GM21723 (cell line): Measurements from ENCODE around the gene RPTOR.

Experiments
- ATAC-seq: cut with Tn5 transposase; IDR thresholded peaks from one replicate; pipeline ENCODE4 v1.9.1; 2021; ENCODE audit warnings: mild to moderate bottlenecking, moderate library complexity; ENCODE audit not compliant: unreplicated experiment

The RPTOR gene

DNA sequence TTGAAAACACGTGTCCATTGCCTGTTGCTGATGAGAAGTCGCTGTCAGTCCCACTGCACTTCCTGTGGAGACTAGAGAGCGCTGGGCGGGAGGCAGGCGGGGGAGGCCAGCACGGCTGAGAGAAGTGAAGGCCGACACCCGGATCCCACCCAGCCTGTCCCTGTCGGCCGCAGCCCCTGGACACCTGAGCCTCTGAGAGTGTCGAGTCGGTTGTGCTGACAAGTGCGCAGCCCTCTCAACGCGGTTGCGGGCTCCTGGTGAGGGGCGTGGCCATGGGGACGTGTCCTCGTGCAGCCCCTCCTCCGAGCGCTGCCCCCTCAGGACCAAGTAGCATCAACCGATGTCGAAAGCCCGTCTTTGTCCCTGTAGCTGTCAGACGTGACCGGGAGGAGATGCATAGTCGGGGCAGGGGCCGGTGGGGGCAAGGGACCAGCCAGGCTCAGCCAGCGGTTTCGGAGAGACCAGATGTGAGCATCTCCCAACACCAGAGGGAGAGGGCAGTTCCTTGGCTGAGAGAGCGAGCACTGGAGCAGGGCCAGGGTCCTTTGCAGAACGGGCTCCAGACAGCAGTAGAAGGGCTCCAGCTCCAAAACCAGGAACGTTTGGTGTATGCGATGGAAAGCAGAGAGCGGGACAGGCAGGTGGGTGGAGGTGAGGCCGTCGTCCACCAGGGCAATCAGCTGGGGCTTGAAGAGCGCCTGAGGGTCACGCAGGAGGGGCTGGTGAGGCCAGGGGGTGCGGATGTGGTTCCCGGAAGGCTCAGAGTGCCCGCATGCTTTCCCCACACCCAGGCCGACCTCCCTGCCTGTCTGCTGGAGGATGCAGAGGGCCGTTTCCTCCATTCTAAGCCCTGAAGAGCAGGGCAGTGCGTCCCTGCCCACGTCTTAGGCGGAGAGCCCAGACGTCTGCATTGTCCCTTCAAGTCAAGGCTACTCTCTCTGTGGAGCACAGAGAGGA lies 403.7 kb downstream of the RPTOR start:
- no peak for ATAC-seq

DNA sequence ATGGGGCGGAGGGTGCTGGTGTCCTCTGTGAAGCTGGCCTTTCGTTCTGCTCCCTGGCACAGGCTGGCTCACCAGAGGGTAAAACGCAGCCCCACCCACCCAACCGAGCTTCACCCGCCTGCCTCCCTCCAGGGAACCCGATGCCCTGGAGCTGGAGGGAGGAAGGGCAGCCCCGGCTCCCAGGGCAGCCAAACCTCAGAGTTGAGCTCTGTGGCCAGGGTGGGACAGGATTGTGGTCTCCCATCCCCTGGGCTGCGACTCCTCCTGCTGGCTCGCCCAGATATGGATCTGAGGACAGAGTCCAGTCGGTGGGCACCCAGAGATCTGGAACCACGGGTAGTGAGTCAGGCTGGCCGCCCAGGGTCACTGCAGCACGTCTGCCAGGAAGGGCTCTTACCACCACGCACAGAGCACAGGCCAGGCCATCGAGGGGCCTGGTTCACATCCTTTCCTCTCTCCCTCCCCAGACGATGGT lies 404.4 kb downstream of the RPTOR start:
- no peak for ATAC-seq

DNA sequence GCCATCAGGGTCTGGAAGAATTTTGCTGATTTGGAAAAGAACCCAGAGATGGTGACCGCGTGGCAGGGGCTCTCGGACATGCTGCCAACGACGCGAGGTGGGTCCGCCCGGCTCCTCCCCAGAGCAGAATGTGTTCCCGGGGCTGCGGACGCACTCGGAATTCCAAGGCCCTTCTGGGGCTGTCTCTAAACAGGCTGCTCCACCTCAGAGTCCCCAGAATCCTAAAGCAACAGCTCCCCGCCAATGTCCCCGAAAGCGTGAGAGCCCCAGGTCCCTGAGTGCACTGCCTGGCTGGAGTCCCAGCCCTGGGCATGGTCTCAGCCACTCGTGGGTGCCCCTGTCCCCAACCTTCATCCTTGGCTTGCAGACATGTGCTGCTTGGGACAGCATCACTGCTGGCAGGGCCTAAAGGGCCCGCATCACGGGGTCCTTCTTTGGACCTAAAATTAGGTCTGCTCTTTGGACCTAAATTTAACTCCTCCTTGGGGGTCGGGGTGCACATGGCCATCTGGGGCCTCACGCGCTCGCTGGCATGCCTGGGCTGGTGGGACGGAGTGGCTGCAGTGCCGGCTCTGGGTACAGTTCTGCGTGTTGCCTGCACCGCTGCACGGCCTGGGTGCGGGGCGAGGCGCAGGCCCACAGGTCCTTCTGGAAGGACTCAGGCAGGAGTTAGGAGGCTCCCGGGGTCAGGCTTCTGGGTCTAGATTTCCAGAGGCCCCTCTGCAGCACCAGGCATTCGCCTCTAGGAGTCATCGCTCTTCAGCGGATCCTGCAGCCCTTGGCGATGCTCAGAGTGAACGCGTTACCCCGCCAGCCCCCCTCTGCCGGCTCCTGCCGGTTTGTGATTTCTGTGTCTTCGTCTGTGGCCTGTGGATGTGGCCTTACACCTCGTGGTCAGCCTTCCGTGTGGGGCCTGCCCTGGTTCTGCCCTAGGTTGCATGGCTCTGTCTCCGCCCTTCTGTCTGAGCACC lies 405.1 kb downstream of the RPTOR start:
- ATAC-seq = no peak

DNA sequence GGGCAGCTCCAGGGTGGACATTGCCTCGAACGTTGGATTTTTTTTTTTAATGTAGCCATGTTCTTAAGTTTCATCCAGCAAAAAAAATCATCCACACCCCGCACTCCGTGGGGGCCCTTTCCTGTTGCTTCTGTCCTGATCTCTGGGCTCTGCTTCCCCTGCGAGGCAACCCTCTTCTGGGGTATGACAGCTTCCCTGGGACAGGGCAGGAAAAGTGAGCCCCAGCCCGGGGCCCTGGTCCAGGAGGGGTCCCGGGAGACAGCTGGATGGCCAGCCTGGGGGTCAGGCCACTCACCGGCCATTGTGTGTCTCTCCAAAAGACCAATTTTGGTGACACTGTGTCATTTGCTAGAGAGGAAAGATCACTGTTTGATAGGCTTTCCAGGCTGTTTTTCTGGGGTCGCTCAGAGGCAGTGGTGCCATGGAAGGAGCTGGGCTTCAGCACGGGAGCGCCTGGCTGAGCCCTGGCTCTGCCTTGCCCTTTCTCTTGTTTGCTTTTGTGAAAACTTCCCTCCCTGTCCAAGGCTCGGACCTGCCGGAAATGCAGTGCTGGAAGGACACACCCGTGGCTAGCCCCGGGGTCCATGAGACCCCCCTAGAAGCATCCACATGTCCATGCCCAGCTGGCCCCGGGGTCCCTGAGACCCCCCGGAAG lies 406.0 kb downstream of the RPTOR start:
- ATAC-seq = no peak

DNA sequence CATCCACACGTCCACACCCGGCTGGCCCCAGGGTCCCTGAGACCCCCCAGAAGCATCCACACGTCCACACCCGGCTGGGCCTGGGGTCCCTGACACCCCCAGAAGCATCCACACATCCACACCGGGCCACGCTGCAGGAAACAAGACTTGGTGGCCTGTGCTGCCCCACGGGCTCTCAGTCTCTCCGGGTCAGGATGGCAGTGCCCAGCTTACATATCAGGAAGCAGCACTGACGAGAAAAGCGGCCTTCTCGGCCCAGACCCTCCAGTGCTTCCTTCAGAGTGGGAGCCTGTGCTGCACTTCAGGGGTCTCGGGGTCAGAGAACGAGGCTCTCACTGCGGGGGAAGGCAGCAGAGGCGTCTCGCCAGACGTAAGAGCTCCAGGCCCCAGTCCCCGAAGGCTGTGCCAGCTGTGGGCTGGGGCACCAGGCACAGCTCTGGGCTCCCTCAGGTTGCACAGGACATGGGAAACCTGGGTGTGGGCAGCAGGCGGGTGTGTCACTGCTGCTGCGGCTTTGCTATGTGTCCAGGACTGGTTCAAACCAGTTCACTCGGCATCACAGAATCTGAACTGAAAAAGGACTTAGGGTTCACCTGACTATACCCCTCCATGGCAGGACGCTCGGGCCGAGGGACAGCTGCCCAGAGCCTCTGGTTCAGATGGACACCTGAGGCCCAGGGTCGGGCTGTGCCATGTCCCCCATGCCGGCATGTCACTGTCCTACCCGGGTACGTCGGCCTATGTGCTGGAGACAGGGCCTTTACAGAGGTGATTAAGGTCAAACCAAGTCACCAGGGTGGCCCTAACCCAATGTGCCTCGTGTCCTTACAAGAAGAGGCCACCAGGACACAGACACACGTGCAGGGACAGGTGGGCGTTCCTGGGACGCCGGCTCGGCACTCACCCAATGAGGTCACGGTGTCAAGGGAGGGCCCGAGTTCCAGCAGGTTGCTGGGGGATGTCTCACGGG lies 406.8 kb downstream of the RPTOR start:
- ATAC-seq = no peak

DNA sequence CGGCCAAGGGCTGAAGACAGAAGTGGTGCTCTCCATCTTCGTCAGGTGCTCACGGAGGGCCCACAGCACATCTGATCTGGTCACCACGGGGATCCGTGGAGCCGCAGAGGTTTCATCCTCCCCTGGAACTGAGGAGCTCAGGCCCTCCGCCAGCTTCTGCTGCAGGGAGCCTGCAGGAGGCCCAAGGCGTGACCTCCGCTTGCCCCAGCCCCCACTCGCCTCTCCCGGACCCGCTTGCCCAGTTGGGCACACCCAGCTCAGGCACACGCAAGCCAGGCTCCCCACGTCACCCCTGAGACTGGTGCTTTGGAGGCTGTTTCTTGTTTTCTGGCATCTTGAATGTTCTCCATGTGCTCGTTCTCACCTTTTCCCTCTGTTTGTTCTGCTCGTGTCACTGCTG lies 407.7 kb downstream of the RPTOR start:
- no peak for ATAC-seq

DNA sequence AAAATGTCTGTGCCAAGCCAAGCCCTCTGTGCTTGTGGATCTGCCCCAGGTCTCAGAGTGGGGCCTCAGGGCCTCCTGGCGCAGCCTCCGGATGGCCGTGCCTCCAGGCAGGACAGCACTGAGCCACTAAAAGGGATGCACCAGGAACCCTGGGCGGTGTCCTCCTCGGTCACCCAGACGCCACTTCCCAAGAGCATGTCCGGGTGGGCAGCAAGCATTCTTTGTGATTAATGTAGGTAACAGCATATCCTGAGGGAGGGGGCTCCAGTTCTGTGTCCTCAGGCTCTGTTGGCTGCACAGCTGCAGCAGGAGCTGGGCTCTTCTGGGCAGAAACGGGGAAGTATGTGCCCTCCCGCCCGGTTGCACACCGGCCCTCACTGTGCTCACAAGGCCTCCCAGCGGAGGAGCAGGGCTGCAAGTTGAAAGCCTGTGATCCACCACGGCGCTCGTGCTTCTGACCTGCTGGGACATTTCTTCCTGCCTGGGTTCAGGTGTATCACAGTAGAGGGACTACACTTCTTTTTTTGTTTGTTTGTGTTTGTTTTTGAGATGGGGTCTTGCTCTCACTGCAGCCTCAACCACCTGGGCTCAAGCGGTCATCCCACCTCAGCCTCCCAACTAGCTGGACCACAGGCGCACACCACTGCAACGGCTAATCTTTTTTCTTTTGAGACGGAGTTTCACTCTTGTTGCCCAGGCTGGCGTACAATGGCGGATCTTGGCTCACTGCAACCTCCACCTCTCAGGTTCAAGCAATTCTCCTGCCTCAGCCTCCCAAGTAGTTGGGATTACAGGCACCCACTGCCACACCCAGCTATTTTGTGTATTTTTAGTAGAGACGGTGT lies 409.1 kb downstream of the RPTOR start:
- no peak for ATAC-seq

DNA sequence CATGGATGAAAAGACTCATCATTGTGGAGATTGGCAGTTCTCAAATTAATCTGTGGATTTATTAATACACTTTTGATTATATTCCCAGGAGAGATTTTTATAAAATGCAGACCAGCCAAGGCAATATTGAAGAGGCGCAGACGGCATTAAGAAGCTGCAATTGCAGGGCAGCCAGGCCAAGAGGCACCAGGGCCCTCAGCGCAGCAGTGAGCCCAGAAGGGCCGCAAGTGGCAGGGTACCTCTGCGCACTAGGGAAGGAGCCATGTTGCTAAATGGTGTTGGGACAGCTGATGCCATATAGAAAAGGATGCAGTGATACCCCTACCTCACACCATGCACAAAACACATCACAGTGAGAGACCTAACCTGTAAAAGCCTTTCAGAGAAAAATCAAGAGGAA lies 410.4 kb downstream of the RPTOR start:
- ATAC-seq = no peak

DNA sequence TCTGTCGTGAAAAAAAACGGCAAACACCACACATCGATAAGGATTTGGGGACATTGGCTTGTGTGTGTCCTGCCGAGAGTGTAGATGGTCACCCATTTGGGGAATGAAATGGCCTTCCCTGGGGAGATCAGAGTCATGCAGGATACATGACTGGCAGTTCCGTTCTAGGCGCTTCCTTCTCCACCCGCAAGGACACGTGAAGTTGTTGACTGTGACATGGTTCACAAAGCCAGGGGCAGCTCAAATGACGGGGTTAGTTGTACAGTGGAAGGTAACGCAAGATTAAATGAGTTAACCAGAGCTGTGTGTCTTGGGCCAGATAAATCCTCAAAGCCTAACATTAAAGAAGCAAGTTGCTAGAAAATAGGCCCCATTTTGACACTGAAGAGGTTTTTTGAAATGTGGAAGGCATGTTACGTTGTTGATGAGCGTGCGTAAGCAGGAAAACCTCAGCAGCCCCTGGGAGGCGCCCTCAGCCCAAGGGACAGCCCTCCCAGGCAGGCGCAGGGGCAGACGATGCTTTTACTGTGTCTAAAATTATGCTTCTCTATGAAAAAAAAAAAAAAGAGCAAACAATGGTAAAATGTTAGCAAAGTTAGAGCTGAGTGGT lies 411.1 kb downstream of the RPTOR start:
- no peak for ATAC-seq

DNA sequence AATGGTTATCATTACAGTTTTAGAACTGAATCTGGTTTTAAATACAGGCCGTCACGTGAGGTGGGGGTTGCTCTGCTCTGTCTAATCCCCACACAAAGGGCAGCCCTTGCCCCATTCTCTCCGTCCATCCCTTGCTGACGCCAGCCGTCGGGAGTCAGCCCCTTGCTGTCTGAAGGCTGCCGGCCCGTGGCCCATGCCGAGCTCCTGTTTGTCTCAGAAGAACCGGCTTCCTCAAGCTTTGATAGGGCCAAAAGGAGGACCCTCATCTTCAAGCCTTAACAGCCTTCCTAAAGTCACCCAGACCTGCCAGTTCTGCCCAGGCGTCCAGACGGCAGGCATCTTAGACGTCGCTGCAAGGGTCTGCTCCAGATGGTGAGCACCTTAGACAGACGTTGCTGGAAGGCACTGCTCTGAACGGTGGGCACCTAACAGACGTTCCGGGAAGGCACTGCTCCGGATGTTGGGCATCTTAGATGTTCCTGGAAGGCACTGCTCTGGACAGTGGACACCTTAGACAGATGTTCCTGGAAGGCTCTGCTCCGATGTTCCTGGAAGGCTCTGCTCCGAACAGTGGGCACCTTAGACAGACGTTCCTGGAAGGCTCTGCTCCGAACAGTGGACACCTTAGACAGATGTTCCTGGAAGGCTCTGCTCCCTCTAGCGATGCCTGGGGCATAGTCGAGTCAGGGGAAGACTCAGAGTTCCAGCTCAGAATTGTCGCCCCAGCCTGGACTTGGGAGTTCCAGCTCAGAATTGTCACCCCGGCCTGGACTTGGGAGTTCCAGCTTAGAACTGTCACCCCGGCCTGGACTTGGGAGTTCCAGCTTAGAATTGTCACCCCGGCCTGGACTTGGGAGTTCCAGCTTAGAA lies 411.9 kb downstream of the RPTOR start:
- no peak for ATAC-seq

DNA sequence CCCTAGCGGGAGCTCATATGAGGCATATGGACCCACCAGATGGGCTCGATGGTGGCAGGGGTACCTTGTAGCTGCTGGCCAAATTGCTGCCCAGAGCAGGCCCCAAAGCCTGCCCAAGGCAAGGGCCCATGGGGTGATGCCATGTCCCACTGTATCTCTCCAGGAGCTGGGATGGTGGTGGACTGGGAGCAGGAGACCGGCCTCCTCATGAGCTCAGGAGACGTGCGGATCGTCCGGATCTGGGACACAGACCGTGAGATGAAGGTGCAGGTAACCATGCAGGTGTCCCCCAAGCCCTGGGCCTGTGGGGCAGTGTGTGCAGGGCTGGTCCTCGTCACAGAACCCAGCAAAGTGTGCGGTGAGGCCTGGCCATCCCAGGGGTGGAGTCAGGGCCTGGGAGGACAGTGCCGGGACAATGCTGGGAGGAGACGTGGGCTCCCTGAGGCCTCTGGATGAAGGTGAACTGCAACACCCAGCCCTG lies 412.9 kb downstream of the RPTOR start:
- no peak for ATAC-seq

DNA sequence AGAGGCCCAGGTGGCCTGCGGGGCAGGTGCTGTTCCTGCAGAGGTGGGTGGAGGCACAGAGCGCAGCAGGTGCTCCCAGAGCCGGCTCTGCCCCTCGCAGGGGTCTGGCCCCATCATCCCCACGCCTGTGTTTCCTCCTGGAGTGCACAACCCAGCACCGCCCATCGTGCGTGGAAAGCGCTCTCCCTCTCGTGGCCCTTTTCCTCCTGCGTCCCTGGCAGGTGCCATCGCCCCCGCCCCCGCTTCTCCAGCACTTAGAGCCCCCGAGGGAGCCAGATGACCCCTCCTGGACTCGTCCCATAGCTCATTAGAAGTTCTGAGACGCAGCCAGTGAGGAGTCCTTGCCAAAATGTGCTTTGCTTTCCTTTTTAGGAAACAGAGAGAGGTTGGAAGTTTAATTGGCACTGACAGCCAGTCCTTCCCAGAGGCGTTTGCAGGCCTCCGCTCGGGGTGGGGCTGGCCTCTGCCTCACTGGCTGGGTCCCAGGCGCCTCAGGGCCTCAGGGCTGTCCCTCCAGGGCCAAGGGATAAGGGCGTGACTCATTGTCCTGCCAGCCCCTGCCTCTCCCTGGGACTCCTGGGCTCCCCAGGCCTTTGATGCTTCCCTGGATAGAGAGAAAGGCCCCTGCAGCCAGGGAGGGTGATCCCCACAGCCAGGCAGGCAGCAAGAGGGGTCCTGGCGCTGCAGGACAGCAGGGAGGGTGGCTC lies 414.8 kb downstream of the RPTOR start:
- no peak for ATAC-seq

DNA sequence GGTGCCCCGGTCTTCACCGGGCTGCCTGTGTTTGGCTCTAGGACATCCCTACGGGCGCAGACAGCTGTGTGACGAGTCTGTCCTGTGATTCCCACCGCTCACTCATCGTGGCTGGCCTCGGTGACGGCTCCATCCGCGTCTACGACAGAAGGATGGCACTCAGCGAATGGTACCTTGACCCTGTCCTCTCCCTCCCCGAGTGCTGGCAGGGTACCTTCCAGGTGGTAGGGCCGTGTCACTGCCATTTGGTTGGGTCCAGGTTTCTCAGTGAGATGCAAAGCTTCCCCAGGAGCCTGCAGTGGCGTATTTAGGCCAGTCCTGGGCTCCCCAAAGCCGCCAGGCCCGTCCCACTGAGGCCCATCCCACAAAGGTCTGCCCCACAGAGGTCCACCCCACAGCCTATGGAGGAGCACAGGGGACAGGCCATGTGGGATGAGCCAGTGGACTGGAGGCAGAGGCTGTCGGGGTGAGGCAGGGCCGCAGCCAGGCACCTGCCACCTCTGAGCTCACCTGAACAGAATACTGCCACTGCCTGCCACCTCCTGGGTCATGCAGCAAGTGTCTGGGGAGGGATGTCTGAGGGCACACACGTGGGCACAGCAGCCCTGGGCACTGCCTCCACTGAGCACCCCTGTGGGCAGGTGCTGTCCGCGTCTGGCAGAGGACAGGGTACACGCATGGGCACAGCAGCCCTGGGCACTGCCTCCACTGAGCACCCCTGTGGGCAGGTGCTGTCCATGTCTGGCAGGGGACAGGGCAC lies 415.6 kb downstream of the RPTOR start:
- no peak for ATAC-seq

DNA sequence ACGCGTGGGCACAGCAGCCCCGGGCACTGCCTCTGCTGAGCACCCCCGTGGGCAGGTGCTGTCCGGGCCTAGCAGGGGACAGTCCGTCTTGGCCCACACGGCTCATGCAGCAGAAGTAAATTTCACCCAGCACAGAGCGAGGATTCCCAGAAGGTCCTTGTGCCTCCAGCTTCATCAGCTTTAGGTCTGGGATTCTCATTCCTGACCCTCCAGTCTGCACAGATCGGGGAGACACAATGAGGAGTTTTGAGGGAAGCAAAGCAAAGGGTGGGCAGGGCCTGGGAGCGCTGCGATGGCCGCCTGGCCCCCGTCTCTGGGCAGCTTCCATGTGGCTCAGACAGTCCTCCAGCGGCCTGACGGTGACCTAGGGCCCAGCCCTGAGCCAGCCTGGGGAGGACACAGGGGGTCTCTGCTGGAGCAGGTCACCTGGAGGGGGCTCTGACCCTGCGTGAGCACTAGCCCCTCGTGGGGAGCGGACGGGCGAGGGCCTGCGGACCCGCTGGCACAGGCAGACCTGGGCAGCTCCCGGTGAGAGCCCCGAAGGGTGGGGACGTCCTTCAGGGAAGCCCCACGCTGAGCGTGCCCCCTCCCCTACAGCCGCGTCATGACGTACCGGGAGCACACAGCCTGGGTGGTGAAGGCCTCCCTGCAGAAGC lies 416.3 kb downstream of the RPTOR start:
- ATAC-seq = no peak

DNA sequence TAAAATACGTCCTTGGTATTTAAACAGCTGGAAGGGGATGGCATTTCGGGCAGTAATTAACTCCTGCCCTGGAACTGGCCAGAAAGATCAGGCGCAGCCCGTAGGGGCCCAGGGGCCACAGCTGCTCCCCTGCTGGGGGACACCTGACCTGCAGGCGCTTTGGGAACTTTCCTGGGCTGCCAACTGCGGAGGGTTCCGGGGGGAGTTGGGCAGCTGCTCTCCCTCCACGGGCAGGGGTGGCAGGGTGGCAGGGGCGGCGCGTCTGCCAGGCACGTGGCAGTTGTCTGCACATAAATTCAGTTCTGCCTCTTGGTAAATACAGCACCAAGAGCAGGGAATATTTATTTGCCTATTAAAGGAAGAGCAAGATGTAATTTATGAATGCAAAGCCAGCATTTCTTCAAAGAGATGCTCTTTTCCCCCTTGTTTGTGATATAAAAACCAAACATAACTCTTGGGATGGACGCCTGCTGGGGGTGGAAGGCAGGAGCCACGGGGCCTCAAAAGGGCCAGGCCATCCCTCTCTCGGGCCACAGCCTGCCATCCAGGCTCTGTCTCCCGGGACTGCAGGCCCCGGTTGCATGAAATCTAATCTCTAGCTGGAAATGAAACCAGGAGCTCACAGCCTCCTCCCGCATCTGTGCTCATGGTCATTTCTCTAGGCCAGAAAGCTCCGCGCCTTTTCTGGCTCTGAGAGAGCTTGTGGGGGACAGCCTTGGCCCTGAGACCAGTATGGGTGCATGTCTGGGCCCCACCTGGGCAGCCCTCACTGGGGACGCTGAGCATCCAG lies 417.1 kb downstream of the RPTOR start:
- ATAC-seq = no peak
